ENCODE data around the gene MYRIP.

- TF ChIP-seq, protein P1, sequence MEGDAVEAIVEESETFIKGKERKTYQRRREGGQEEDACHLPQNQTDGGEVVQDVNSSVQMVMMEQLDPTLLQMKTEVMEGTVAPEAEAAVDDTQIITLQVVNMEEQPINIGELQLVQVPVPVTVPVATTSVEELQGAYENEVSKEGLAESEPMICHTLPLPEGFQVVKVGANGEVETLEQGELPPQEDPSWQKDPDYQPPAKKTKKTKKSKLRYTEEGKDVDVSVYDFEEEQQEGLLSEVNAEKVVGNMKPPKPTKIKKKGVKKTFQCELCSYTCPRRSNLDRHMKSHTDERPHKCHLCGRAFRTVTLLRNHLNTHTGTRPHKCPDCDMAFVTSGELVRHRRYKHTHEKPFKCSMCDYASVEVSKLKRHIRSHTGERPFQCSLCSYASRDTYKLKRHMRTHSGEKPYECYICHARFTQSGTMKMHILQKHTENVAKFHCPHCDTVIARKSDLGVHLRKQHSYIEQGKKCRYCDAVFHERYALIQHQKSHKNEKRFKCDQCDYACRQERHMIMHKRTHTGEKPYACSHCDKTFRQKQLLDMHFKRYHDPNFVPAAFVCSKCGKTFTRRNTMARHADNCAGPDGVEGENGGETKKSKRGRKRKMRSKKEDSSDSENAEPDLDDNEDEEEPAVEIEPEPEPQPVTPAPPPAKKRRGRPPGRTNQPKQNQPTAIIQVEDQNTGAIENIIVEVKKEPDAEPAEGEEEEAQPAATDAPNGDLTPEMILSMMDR (IDR thresholded peaks at IDR 0.05) = no peak
- TF ChIP-seq POLR2A (IDR thresholded peaks at IDR 0.05) = no peak
These were observed 414.4 kb downstream of the MYRIP start for GRCh38 chr3:40223856-40224255.

Data from thyroid gland (tissue), 4 donors.